Skin epidermis (tissue), 12 donors: ENCODE data around the gene ZNF687.
A peak's percentile ranks its signal among the peaks of the same experiment; 100 is the strongest.

Experiments
- H3K27ac ChIP-seq, 21 experiments: fragments of 200-600 bp; sonication (generic) in 11 of 21; one replicate each; pipeline ENCODE4 v1.5.0; 2020; ENCODE audit warnings: mild to moderate bottlenecking in 3 of 21, inconsistent platforms in 2 of 21, moderate library complexity in 2 of 21
- H3K4me3 ChIP-seq, 7 experiments: fragments of 200-600 bp; sonication (generic) in 2 of 7; one replicate each; pipeline ENCODE4 v1.5.0; 2020; ENCODE audit warnings: inconsistent platforms in 2 of 7, mild to moderate bottlenecking in 2 of 7, moderate library complexity in 1 of 7

The ZNF687 gene

GRCh38 chr1:151334822-151335221 lies 52.7 kb downstream of the ZNF687 start:
- Histone ChIP-seq H3K27ac (no peak overlapping the region), H3K4me3 (no peak overlapping the region)

DNA sequence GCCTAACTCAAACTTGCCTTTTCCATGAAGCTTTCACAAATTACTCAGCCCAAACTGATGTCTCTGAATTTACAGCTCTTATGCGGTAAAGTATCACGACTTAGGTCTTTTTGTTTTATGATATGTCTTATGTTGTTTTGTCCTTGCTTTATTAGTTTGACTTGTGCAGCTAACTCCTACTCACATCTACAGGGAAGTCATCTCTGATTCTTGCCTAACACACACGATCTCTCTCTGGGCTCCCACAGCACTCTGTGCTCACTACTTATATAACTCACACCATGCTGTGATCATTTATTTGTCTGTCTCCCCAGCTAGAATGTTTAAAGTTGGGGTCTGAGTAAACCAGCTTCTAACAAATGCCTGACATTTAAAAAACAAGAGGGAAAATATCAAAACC lies 54.5 kb downstream of the ZNF687 start:
- Histone ChIP-seq H3K4me3 (no peak overlapping the region), H3K27ac (no peak overlapping the region)

DNA sequence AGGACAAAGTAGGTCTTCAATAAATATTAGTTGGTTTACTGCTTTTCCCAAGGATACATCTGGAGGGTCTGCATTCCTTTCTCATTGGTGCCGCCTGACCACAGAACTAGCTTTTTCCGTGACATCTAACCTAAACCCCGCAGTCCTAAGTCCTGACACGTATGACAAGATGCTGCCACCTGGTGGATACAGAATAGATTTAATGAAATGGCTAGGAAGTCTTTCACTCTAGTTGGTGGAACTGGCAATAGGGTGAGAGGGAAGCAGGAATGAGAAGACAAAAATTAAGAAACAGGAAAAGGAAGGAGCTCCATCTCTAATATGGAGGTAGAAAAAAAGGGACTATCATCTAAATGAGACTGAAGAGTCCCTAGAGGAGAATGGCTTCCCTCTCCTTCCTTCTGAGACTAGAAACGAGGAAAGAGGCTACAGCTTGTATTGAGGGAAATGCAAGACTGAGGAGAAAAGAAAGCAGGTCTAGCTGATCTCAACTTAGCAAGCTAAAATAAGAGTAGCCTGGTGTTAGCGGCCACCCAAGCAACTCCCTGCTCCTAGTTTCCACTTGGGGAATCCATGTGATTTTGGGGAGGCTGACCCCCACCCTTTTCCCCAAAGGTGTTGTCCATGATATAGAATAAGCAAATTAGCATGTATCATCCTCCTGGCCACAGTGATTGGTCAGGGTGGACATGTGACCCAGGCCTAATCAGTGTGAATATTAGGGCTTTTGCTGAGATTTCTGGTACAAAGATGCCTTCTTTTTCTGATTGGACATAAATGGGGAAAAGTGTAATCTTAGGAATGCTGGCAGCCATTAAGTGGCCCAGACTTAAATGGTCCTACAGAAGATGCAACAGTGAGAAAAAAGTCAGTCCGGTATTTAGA lies 59.0 kb downstream of the ZNF687 start:
- no peak overlapping the region for H3K4me3 ChIP-seq
- peak overlapping the region in 6 of 21 experiments; percentile 31 to 52 (median 40) for H3K27ac ChIP-seq
